Smooth muscle cell (in vitro differentiated cells): ENCODE measurements around the gene NABP2. TPM values are rescaled to one million over a fixed set of nuclear protein-coding genes. Genes with fewer than 3 reads are reported as not detected.

Experiments
- DNase-seq: peaks from one replicate; lab custom pipeline; 2025; ENCODE audit not compliant: unreplicated experiment; lab: John Stamatoyannopoulos, UW
- H2AFZ ChIP-seq: fragments of 200-600 bp; sonication (generic); 2 replicates; pipeline ENCODE4 v1.6.0; 2016; ENCODE audit warnings: antibody characterized with exemption, low read depth, mild to moderate bottlenecking
- H3F3A ChIP-seq: fragments of 200-600 bp; sonication (generic); 2 replicates; pipeline ENCODE4 v1.6.0; 2017; ENCODE audit warnings: antibody characterized with exemption, low read depth
- H3K27ac ChIP-seq: fragments of 200-600 bp; sonication (generic); 2 replicates; pipeline ENCODE4 v1.5.1; 2016; ENCODE audit warnings: low read depth, mild to moderate bottlenecking
- H3K27me3 ChIP-seq: fragments of 200-600 bp; sonication (generic); 2 replicates; pipeline ENCODE4 v1.6.1; 2016; ENCODE audit warnings: low read depth, mild to moderate bottlenecking
- H3K36me3 ChIP-seq: fragments of 200-600 bp; sonication (generic); 2 replicates; pipeline ENCODE4 v1.5.1; 2016; ENCODE audit warnings: low read depth
- H3K4me1 ChIP-seq: fragments of 200-600 bp; sonication (generic); 2 replicates; pipeline ENCODE4 v1.5.1; 2016; ENCODE audit warnings: low read depth
- H3K4me2 ChIP-seq: fragments of 200-600 bp; sonication (generic); 2 replicates; pipeline ENCODE4 v1.6.0; 2016; ENCODE audit warnings: mild to moderate bottlenecking
- H3K4me3 ChIP-seq: fragments of 200-600 bp; sonication (generic); 2 replicates; pipeline ENCODE4 v1.5.1; 2016; ENCODE audit warnings: mild to moderate bottlenecking
- H3K79me2 ChIP-seq: fragments of 200-600 bp; sonication (generic); 2 replicates; pipeline ENCODE4 v1.6.0; 2016; ENCODE audit warnings: low read depth, mild to moderate bottlenecking
- H3K9ac ChIP-seq: fragments of 200-600 bp; sonication (generic); 2 replicates; pipeline ENCODE4 v1.6.0; 2016; ENCODE audit warnings: low read depth
- H3K9me3 ChIP-seq: fragments of 200-600 bp; sonication (generic); replicated peaks from 2 replicates; pipeline ENCODE4 v1.5.1; 2016; ENCODE audit warnings: low read depth
- H4K20me1 ChIP-seq: fragments of 200-600 bp; sonication (generic); 2 replicates; pipeline ENCODE4 v1.6.0; 2016; ENCODE audit warnings: low read depth
- CTCF ChIP-seq: fragments of 200-600 bp; sonication (generic); IDR thresholded peaks from 2 replicates; pipeline ENCODE4 v1.5.1; 2017; ENCODE audit warnings: borderline replicate concordance, mild to moderate bottlenecking, antibody characterized with exemption; ENCODE audit not compliant: insufficient read depth, poor library complexity, severe bottlenecking
- WGBS: methylation state at CpG from one replicate; pipeline ENCODE4 v1.1.7; 2016; ENCODE audit warnings: low lambda C conversion rate; 5-methylcytosine and 5-hydroxymethylcytosine counted together
- polyA plus RNA-seq: library from polyadenylated mRNA; unstranded; fragments of >200 nt; fragmentation: Nextera tagmentation; extraction: Ambion mirVana; gene quantifications from 2 replicates; pipeline ENCODE4 v1.2.1, GENCODE V29; 2016
- total RNA-seq: library from RNA; depleted of rRNA; stranded (reverse); fragments of >200 nt; gene quantifications from 2 replicates; pipeline ENCODE4 v1.2.3, GENCODE V29; 2014

The NABP2 gene
- total and polyA plus RNA-seq, 2 experiments from 2014 or later, result 14.2 to 33.8 TPM

- DNase-seq, result no peak
- no peak overlapping the region for H3K4me3 ChIP-seq
- H3F3A ChIP-seq, result peaks cover 22% of the 10 kb centered on the region
- no peaks in the 10 kb centered on the region for H3K36me3 ChIP-seq
- 81% methylated on average over 1 of the region's 1 CpG for WGBS
- H3K4me1 ChIP-seq, result no peaks in the 10 kb centered on the region
- no peak for TF ChIP-seq CTCF
- no peak overlapping the region for H2AFZ ChIP-seq
- no peak overlapping the region for H3K9ac ChIP-seq
- no peaks in the 10 kb centered on the region for H3K27me3 ChIP-seq
- H3K27ac ChIP-seq, result no peak overlapping the region
- H4K20me1 ChIP-seq, result no peaks in the 10 kb centered on the region
- H3K79me2 ChIP-seq, result no peaks in the 10 kb centered on the region
- H3K9me3 ChIP-seq, result no peaks in the 10 kb centered on the region
- no peak overlapping the region for H3K4me2 ChIP-seq
Measured at GRCh38 chr12:56202366-56202765, 21.8 kb upstream of the NABP2 start.

GRCh38 chr12:56202838-56203237 is 21.3 kb upstream of the NABP2 start:
- 86% methylated on average over 2 of the region's 2 CpGs for WGBS
- H3K4me3 ChIP-seq, result no peak overlapping the region
- no peaks in the 10 kb centered on the region for H4K20me1 ChIP-seq
- no peaks in the 10 kb centered on the region for H3K27me3 ChIP-seq
- no peaks in the 10 kb centered on the region for H3K79me2 ChIP-seq
- H3K9me3 ChIP-seq, result no peaks in the 10 kb centered on the region
- TF ChIP-seq CTCF, result no peak
- no peak for DNase-seq
- no peaks in the 10 kb centered on the region for H3K36me3 ChIP-seq
- H3F3A ChIP-seq, result peaks cover 19% of the 10 kb centered on the region
- no peak overlapping the region for H2AFZ ChIP-seq
- H3K9ac ChIP-seq, result no peak overlapping the region
- H3K27ac ChIP-seq, result no peak overlapping the region
- no peak overlapping the region for H3K4me2 ChIP-seq
- H3K4me1 ChIP-seq, result no peaks in the 10 kb centered on the region

GRCh38 chr12:56204275-56204674 is 19.9 kb upstream of the NABP2 start:
- H3K4me3 ChIP-seq, result no peak overlapping the region
- no peaks in the 10 kb centered on the region for H3K27me3 ChIP-seq
- H2AFZ ChIP-seq, result no peak overlapping the region
- peaks cover 17% of the 10 kb centered on the region for H3F3A ChIP-seq
- H3K4me1 ChIP-seq, result no peaks in the 10 kb centered on the region
- no peaks in the 10 kb centered on the region for H3K79me2 ChIP-seq
- H4K20me1 ChIP-seq, result no peaks in the 10 kb centered on the region
- no peaks in the 10 kb centered on the region for H3K36me3 ChIP-seq
- H3K9ac ChIP-seq, result no peak overlapping the region
- no peak for TF ChIP-seq CTCF
- H3K9me3 ChIP-seq, result no peaks in the 10 kb centered on the region
- H3K4me2 ChIP-seq, result no peak overlapping the region
- DNase-seq, result no peak
- H3K27ac ChIP-seq, result no peak overlapping the region

- H2AFZ ChIP-seq, result no peak overlapping the region
- DNase-seq, result no peak
- no peaks in the 10 kb centered on the region for H3K36me3 ChIP-seq
Measured at GRCh38 chr12:56205445-56205844, 18.7 kb upstream of the NABP2 start.

More at GRCh38 chr12:56205445-56205844, 18.7 kb upstream of the NABP2 start:
- Histone ChIP-seq H4K20me1 (no peaks in the 10 kb centered on the region), H3K27ac (no peak overlapping the region), H3K4me1 (no peaks in the 10 kb centered on the region), H3K4me3 (no peak overlapping the region), H3K9me3 (no peaks in the 10 kb centered on the region), H3K9ac (no peak overlapping the region), H3K4me2 (no peak overlapping the region), H3F3A (peaks cover 17% of the 10 kb centered on the region), H3K27me3 (no peaks in the 10 kb centered on the region), H3K79me2 (no peaks in the 10 kb centered on the region)
- no peak for TF ChIP-seq CTCF
